Ovary (tissue), 9 donors: ENCODE data around the gene PTER. TPM values are rescaled to one million over a fixed set of nuclear protein-coding genes. Genes with fewer than 3 reads are reported as not detected.

Experiments used
- DNase-seq, 5 donors: peaks; one replicate each; pipeline ENCODE4 v3.0.0-alpha.2; 2019 to 2020
- H3K27ac ChIP-seq, 2 donors: fragments of 200-600 bp; one replicate each; pipeline versions ENCODE4 v1.5.1 to v1.8.0; 2019 to 2022
- H3K27me3 ChIP-seq: fragments of 200-600 bp; one replicate; pipeline ENCODE4 v1.8.0; 2022
- H3K36me3 ChIP-seq: fragments of 200-600 bp; sonication (generic); one replicate; pipeline ENCODE4 v1.5.1; 2019
- H3K4me1 ChIP-seq: one replicate; pipeline ENCODE4 v1.8.1; 2013; ENCODE audit warnings: mild to moderate bottlenecking, moderate library complexity; ENCODE audit not compliant: insufficient read depth
- H3K4me3 ChIP-seq: fragments of 200-600 bp; sonication (generic); one replicate; pipeline ENCODE4 v1.5.1; 2017
- H3K9me3 ChIP-seq, 2 donors: fragments of 200-600 bp in 1 of 2; sonication (generic) in 1 of 2; one replicate each; pipeline versions ENCODE4 v1.5.1 to v1.8.1; 2013 to 2019; ENCODE audit warnings: mild to moderate bottlenecking in 1 of 2, moderate library complexity in 1 of 2
- EP300 ChIP-seq: sonication (generic); formaldehyde crosslinking; IDR thresholded peaks from one replicate; pipeline ENCODE4 v1.6.1; 2017; ENCODE audit warnings: antibody characterized with exemption
- POLR2A ChIP-seq: fragments of 450-650 bp; IDR thresholded peaks from one replicate; pipeline ENCODE4 v1.6.1; 2017; ENCODE audit warnings: antibody characterized with exemption, mild to moderate bottlenecking, moderate library complexity
- WGBS, 3 donors: extraction: QIAGEN DNeasy Blood & Tissue Kit in 1 of 3; methylation state at CpG; one replicate each; pipeline versions ENCODE4 v1.1.5 to v1.1.7; 2013 to 2017; 5-methylcytosine and 5-hydroxymethylcytosine counted together
- intact Hi-C, 4 donors: fragments of 100-400 bp; cut with DNase I; formaldehyde crosslinking; loops; one replicate each; pipeline versions ENCODE4 v1.11.0 to v1.15.1; 2022 to 2023
- polyA plus RNA-seq, 2 donors: library from polyadenylated mRNA; stranded (reverse); fragments of 200-250 nt in 1 of 2; fragments of 350-450 nt in 1 of 2; fragmentation: Illumina TruSeq in 1 of 2; extraction: RNeasy Lipid Tissue Mini Kit (QIAGEN cat#74804) in 1 of 2; gene quantifications; one replicate each; pipeline ENCODE4 v1.2.3, GENCODE V29; 2013 to 2014
- total RNA-seq, 7 donors: library from RNA; depleted of rRNA in 2 of 7; stranded (reverse); fragments of >200 nt in 2 of 7; fragmentation: NEBNext Ultra II Directional in 3 of 7; extraction: Animal tissue kit (Norgen Biotek cat#: 25700) in 3 of 7; gene quantifications; one replicate each; pipeline versions ENCODE4 v1.1.0 to v1.2.4, GENCODE V29; 2016 to 2023
- TF ChIP-seq, protein P1 (sequence below), 3 donors: fragments of 450-650 bp in 2 of 3; fragments of 200-600 bp in 1 of 3; IDR thresholded peaks; one replicate each; pipeline versions ENCODE4 v1.5.1 to v1.8.0; 2016 to 2022; ENCODE audit warnings: antibody characterized with exemption in 3 of 3, mild to moderate bottlenecking in 1 of 3
- donor health status: DM: no; HTN: no; CAD: no; lungs with moderate emphysema.
- donor health status: DM: no; HTN: no; CAD: no.
- donor health status: Bipolar disorder and iron deficiency.
- donor health status: DM: yes; HTN: yes; CAD: no.
- donor health status: DM: no; HTN: no; CAD: no.
- donor health status: DM: yes; HTN: yes; CAD: no.

Gene PTER
- total and polyA plus RNA-seq, 9 donors, result 1.5 to 19.2 (median 4.2) TPM

DNA sequence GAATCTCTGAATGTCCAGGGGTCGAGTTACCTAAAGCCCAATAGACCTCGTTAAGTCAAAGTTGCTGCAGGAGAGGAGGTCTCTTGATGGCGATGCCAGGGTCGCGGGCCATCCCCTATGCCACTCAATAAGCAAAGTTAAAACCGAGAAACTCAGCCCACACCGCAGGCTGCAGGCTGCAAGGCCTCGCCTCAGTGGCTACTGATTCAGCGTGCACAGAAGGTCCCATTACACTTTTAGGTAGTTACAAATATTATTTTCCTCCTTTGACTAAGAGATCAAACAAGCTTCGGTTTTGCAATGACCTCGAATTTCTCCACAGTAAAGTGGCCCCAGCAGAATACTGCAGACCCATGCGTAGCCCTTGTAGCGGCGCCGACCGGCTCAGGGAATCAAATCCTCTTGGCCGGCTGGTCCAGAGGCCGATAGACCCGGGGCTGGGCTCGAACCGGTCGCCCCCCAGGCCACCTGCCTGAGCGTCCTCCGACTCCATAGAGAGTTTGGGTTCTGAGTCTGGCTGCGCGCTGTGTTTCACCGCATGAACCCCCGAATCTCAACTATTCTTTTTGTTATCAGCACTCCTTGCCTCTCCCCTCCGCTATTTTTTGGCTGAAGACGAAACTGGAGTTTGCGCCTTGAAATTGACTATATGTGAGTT is 82.6 kb downstream of the PTER start:
- 22 to 35% (median 23%) methylated on average over 31 of the region's 31 CpGs for WGBS, 3 donors

DNA sequence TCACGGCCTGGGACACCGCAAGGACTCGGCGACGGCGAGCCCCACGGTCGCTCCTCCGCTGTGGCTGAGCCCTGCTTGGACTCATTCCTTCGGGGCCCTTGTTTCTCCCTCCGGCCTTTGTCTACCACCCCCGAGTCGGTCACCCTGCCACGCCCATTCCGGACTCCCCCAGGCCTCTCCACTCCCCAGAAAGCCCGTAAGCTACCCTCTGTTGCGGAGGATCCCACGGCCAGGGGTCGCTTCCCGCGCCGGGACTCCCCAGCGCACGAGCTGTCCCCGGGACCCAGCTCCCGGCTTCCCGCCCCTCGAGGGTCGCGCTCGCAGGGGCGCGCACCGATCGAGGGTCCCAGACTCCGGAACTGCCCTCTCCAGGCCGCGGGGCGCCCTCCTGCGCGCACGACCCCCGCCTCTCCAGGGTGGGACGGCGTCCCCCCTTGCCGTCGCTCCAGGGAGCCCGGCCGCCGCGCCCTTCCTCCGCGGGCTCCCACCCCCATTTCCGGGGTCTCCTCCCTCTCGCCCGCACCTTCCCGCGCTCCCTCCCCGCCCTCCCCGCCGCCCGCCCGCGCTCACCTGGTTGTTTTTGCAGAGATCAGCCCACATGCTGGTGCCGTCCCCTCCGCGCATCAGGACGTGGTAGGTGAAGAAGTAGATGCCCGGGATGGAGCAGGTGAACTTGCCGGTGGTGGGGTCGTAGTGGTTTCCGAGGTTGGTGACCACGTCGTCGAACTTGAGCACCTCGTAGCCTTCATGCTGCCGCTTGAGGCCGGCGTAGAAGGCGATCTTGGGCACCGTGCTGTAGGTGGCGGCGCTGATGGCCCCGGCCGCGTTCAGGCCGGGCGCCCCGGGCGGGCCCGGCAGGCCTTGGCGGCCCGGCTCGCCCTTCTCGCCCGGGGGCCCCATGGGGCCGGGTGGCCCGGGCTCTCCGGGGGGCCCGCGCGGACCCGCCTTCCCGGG is 83.4 kb downstream of the PTER start:
- Histone ChIP-seq H3K4me3 (no peak overlapping the region), H3K9me3 (no peaks in the 10 kb centered on the region), H3K27ac (no peak overlapping the region), H3K36me3 (no peaks in the 10 kb centered on the region), H3K4me1 (peaks cover 8% of the 10 kb centered on the region), H3K27me3 (no peaks in the 10 kb centered on the region)
- intact Hi-C loops, result no loop called here
- TF ChIP-seq EP300 (no peak), POLR2A (no peak)
- TF ChIP-seq, protein P1, sequence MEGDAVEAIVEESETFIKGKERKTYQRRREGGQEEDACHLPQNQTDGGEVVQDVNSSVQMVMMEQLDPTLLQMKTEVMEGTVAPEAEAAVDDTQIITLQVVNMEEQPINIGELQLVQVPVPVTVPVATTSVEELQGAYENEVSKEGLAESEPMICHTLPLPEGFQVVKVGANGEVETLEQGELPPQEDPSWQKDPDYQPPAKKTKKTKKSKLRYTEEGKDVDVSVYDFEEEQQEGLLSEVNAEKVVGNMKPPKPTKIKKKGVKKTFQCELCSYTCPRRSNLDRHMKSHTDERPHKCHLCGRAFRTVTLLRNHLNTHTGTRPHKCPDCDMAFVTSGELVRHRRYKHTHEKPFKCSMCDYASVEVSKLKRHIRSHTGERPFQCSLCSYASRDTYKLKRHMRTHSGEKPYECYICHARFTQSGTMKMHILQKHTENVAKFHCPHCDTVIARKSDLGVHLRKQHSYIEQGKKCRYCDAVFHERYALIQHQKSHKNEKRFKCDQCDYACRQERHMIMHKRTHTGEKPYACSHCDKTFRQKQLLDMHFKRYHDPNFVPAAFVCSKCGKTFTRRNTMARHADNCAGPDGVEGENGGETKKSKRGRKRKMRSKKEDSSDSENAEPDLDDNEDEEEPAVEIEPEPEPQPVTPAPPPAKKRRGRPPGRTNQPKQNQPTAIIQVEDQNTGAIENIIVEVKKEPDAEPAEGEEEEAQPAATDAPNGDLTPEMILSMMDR (IDR thresholded peaks at IDR 0.05), result no peak
- no peak for DNase-seq
- 1 to 3% (median 2%) methylated on average over 72 to 104 of the region's 104 CpGs for WGBS, 3 donors

More for the DNA sequence above, 82.6 kb downstream of the PTER start:
- no peak overlapping the region for H3K4me3 ChIP-seq
- no peaks in the 10 kb centered on the region for H3K27me3 ChIP-seq
- intact Hi-C loops, result no loop called here
- no peak overlapping the region for H3K27ac ChIP-seq
- TF ChIP-seq, protein P1 (IDR thresholded peaks at IDR 0.05), result no peak
- no peak for TF ChIP-seq POLR2A
- no peak for TF ChIP-seq EP300
- peaks cover 8% of the 10 kb centered on the region for H3K4me1 ChIP-seq
- H3K9me3 ChIP-seq, result no peaks in the 10 kb centered on the region
- H3K36me3 ChIP-seq, result no peaks in the 10 kb centered on the region
- no peak for DNase-seq

DNA sequence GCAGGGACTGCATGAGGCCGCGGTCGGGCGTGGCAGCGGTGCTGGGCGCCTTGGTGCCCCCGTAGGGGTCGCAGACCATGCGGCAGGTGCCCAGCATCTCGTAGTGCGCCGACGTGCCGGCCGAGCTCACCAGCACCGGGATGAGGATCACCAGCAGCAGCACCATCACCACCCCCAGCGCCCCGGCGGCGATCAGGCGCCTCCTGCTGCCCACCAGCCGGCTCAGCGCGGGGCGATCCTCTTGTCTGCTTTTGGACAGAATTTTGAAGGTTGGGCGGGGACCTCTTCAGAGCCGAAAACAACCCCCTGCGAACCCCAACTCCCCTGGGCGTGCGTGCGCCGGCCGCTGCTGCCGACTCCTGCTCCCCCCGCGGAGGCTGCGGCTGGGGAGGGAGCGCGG is 84.1 kb downstream of the PTER start:
- H3K4me3 ChIP-seq, result peak overlapping the region; percentile 9
- H3K9me3 ChIP-seq, result no peaks in the 10 kb centered on the region
- H3K36me3 ChIP-seq, result no peaks in the 10 kb centered on the region
- H3K4me1 ChIP-seq, result peaks cover 8% of the 10 kb centered on the region
- H3K27ac ChIP-seq, result no peak overlapping the region
- peak in 1 of 5 donors; percentile 11 for DNase-seq
- no peaks in the 10 kb centered on the region for H3K27me3 ChIP-seq
- TF ChIP-seq POLR2A (no peak), EP300 (no peak)
- TF ChIP-seq, protein P1 (IDR thresholded peaks at IDR 0.05), result no peak
- 0 to 1% (median 1%) methylated on average over 34 to 39 of the region's 39 CpGs for WGBS, 3 donors
- intact Hi-C loops, result no loop called here

DNA sequence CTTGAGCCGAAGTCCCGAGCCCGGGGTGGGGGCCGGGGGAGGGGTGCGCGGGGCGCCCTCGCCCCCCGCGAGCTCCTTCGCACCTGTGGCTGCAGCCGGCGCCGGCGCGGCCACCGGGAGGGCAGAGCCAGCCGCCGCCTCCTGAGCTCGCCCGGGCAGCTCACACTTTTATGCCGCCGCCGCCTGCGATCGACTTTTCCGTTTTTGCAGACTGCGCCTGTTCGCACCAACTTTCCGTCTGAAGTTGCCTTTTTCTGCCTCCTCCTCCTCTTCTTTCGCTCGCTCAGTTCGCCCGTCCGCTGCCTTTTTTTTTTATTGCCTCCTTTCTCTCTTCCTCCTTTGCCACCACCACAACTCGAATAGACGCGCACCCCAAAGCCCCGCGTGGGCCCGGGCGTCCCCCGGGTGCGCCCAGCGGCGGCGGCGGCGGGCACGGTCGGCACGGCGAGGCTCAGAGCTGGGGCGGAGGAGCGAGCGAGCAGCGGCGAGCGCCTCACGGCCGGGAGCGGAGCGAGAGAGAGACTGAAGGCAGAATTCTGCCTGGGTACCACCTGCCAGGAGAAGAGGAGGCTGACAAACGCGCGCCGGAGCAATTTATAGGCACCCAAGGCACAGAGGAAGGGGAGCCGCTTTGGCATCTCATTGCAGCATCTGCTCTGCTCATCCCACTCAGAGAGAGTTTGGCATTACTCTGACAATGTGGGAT is 84.7 kb downstream of the PTER start, which contains the start of gene C1QL3:
C1QL3 (minus strand) TSS at position 569 of the 706 bp plus-strand sequence. CDS start 814 bp downstream, outside the sequence.
- peak within 1 kb of the TSS; percentile 9 for H3K4me3 ChIP-seq
- no peaks in the 10 kb centered on the region for H3K9me3 ChIP-seq
- H3K27ac ChIP-seq, result no peak within 1 kb of the TSS
- WGBS, 3 donors, result 1% methylated on average over 61 to 68 of the region's 68 CpGs
- peaks cover 8% of the 10 kb centered on the region for H3K4me1 ChIP-seq
- TF ChIP-seq POLR2A, result no peak
- TF ChIP-seq, protein P1 (IDR thresholded peaks at IDR 0.05), result no peak
- TF ChIP-seq EP300, result no peak
- intact Hi-C loops, result no loop called here
- DNase-seq, result peak in 1 of 5 donors; percentile 13
- H3K36me3 ChIP-seq, result no peaks in the 10 kb centered on the region
- no peaks in the 10 kb centered on the region for H3K27me3 ChIP-seq
